Colonic mucosa (tissue), 4 donors: ENCODE measurements around the gene SLC9A9. TPM values are rescaled to one million over a fixed set of nuclear protein-coding genes. Genes with fewer than 3 reads are reported as not detected.

Experiments used
- DNase-seq: peaks from one replicate; pipeline ENCODE4 v3.0.0-alpha.2; 2020
- H3K27ac ChIP-seq: fragments of 200-600 bp; one replicate; pipeline ENCODE4 v1.8.0; 2021
- H3K27me3 ChIP-seq: fragments of 200-600 bp; one replicate; pipeline ENCODE4 v1.8.0; 2021
- H3K36me3 ChIP-seq: fragments of 200-600 bp; one replicate; pipeline ENCODE4 v1.8.0; 2021
- H3K4me1 ChIP-seq: fragments of 200-600 bp; one replicate; pipeline ENCODE4 v1.8.0; 2021; ENCODE audit warnings: mild to moderate bottlenecking
- H3K4me3 ChIP-seq: fragments of 200-600 bp; one replicate; pipeline ENCODE4 v1.8.0; 2021
- H3K9ac ChIP-seq, 2 donors: one replicate each; pipeline ENCODE4 v1.7.0; 2013; ENCODE audit warnings: control low read depth in 2 of 2, low read depth in 2 of 2, low read length in 2 of 2
- H3K9me3 ChIP-seq: fragments of 200-600 bp; one replicate; pipeline ENCODE4 v1.8.0; 2021
- CTCF ChIP-seq: fragments of 200-600 bp; IDR thresholded peaks from one replicate; pipeline ENCODE4 v1.8.0; 2022; ENCODE audit warnings: antibody characterized with exemption, mild to moderate bottlenecking
- intact Hi-C: fragments of 100-400 bp; cut with DNase I; formaldehyde crosslinking; loops from one replicate; pipeline ENCODE4 v1.14.1; 2022
- total RNA-seq, 2 donors: library from RNA; stranded (reverse); fragmentation: NEBNext Ultra II Directional in 1 of 2; extraction: Animal tissue kit (Norgen Biotek cat#: 25700) in 1 of 2; gene quantifications; one replicate each; pipeline ENCODE4 v1.2.1, GENCODE V29; 2021
- donor health status: healthy.
- donor health status: DM: no; HTN: no; CAD: no.
- donor health status: DM: no; HTN: no; CAD: no.

SLC9A9 gene
- total RNA-seq, 2 donors from 2014 or later, result 2.5 to 6.5 TPM

- H3K27me3 ChIP-seq, result no peaks in the 10 kb centered on the region
- no peak overlapping the region for H3K9ac ChIP-seq
- TF ChIP-seq CTCF, result no peak
- H3K9me3 ChIP-seq, result no peaks in the 10 kb centered on the region
- no peak for DNase-seq
- intact Hi-C loops, result no loop called here
- no peak overlapping the region for H3K4me3 ChIP-seq
- no peaks in the 10 kb centered on the region for H3K4me1 ChIP-seq
- no peaks in the 10 kb centered on the region for H3K36me3 ChIP-seq
- H3K27ac ChIP-seq, result no peak overlapping the region
These were observed 314.9 kb downstream of the SLC9A9 start for GRCh38 chr3:143533391-143533790.

- no peaks in the 10 kb centered on the region for H3K4me1 ChIP-seq
- H3K4me3 ChIP-seq, result no peak overlapping the region
- no peak overlapping the region for H3K9ac ChIP-seq
- H3K27ac ChIP-seq, result no peak overlapping the region
- intact Hi-C loops, result no loop called here
- no peak for TF ChIP-seq CTCF
- no peaks in the 10 kb centered on the region for H3K27me3 ChIP-seq
- no peaks in the 10 kb centered on the region for H3K9me3 ChIP-seq
- DNase-seq, result no peak
- no peaks in the 10 kb centered on the region for H3K36me3 ChIP-seq
These were observed 316.2 kb downstream of the SLC9A9 start for GRCh38 chr3:143532091-143532490.

- intact Hi-C loops, result no loop called here
- no peak for TF ChIP-seq CTCF
These were observed 317.2 kb downstream of the SLC9A9 start for GRCh38 chr3:143531101-143531500.

GRCh38 chr3:143529798-143530197 lies 318.5 kb downstream of the SLC9A9 start:
- no peak overlapping the region for H3K9ac ChIP-seq

More at GRCh38 chr3:143531101-143531500, 317.2 kb downstream of the SLC9A9 start:
- no peaks in the 10 kb centered on the region for H3K9me3 ChIP-seq
- H3K4me3 ChIP-seq, result no peak overlapping the region
- no peaks in the 10 kb centered on the region for H3K36me3 ChIP-seq
- H3K27me3 ChIP-seq, result no peaks in the 10 kb centered on the region
- no peak overlapping the region for H3K27ac ChIP-seq
- DNase-seq, result no peak
- no peaks in the 10 kb centered on the region for H3K4me1 ChIP-seq
- H3K9ac ChIP-seq, result no peak overlapping the region

GRCh38 chr3:143529018-143529478 lies 319.2 kb downstream of the SLC9A9 start:
- TF ChIP-seq CTCF, result no peak
- Histone ChIP-seq H3K4me3 (no peak overlapping the region), H3K9ac (no peak overlapping the region), H3K36me3 (no peaks in the 10 kb centered on the region), H3K27me3 (no peaks in the 10 kb centered on the region), H3K27ac (no peak overlapping the region), H3K9me3 (no peaks in the 10 kb centered on the region), H3K4me1 (no peaks in the 10 kb centered on the region)
- DNase-seq, result no peak
- intact Hi-C loops, result no loop called here

More at GRCh38 chr3:143529798-143530197, 318.5 kb downstream of the SLC9A9 start:
- Histone ChIP-seq H3K4me1 (no peaks in the 10 kb centered on the region), H3K36me3 (no peaks in the 10 kb centered on the region), H3K27me3 (no peaks in the 10 kb centered on the region), H3K27ac (no peak overlapping the region), H3K4me3 (no peak overlapping the region), H3K9me3 (no peaks in the 10 kb centered on the region)
- DNase-seq, result no peak
- no peak for TF ChIP-seq CTCF
- intact Hi-C loops, result no loop called here
